ENCODE results near the gene MCM3AP.
"Not testable (repeated sequence)": the region's sequence is repeated elsewhere in the genome, so short reads cannot be mapped to it uniquely, and the experiment has no call there.

MCM3AP gene

DNA sequence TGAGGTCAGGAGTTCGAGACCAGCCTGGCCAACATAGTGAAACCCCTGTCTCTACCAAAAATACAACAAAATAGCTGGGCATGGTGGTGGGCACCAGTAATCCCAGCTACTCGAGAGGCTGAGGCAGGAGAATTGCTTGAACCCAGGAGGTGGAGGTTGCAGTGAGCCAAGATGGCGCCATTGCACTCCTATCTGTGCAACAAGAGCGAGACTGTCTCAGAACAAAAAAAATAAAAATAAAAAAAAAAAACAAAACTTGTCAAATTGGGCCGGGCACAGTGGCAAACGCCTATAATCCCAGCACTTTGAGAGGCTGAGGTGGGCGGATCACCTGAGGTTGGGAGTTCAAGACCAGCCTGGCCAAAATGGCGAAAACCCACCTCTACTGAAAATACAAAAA is 24.8 kb upstream of the MCM3AP start:
- not testable (repeated sequence) for DNase-seq

DNA sequence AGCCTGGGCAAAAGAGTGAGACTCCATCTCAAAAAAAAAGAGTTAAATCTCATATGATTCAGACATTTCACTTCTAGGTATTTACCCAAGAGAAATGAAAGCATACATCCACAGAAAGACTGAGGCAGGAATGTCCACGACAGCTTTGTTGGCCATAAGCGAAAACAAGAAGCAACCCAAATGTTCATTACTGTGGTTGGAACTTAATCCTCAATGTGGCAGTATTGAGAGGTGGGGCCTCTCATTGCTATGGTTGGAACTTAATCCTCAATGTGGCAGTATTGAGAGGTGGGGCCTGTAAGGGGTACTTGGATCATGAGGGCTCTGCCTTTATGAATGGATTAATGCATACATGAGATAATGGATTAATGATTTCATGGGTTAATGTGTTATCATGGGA is 23.0 kb upstream of the MCM3AP start:
- DNase-seq, result no peak

DNA sequence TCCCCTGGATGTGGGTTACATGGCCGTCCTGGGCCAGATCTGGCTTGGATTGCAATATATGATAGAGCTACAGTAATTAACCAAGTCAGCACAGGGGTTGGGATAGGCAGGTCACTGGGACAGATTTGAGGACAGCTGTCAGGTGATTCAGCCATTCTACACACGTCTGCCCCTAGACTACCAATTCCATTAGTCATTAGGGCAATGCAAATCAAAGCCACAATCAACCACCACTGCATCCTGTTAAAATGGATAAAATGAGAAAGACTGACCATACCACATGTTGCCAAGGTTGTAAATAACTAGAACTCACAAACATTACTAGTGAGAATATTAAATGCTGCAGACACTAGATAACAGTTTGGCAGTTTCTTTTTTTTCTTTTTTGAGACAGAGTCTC is 22.2 kb upstream of the MCM3AP start:
- no peak for DNase-seq

DNA sequence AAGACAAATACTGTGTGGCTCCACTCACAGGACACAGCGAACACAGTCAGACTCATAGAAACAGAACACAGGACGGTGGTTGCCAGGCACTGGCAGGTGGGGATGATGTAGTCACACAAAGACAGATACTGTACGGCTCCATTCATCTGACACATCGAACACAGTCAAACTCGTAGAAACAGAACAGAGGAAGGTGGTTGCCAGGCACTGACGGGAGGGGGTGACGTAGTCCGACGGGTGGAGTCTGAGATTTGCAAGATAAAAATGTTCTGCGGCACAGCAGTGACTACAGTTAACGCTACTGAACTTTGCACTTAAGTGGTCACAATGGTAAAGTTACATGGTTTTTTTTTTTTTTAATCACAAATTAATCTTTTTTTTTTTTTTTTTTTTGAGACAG is 19.5 kb upstream of the MCM3AP start:
- DNase-seq, result no peak

DNA sequence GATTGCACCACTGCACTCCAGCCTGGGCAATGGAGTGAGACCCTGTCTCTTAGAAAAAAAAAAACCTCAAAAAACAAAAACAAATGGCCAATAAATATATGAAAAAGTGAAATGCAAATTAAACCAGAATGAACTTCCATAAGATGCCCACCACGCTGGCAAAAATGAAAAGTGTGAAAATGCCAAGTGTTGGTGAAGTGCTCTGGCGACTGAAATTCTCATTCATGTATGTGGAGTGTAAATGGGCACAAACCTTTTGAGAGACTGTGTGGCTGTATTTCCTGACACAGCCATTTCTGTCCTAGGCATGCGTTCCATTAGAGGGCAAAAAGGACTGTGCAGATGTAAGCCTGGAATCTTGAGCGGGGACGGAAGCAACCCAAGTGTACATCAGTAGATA is 19.0 kb upstream of the MCM3AP start:
- DNase-seq, result no peak

DNA sequence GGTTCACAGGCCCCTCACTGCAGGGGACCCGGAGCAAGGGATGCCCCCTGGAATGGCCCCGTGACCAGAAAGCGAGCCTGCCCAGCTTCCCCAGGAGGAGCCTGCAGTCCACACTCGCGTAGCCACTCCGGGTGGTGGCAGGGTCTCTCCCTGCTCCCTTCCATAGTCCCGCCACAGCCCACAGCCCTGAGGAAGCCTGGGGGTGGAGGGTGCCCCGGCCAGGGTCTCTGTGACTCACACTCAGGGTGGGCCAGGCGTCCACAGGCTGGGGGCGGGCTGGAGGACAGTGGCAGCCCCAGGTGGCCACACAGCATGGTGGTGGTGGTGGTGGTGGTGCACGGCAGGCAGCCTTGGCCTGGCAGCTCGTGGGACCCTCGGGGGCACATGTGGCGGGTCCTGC is 16.3 kb upstream of the MCM3AP start:
- DNase-seq, result no peak

DNA sequence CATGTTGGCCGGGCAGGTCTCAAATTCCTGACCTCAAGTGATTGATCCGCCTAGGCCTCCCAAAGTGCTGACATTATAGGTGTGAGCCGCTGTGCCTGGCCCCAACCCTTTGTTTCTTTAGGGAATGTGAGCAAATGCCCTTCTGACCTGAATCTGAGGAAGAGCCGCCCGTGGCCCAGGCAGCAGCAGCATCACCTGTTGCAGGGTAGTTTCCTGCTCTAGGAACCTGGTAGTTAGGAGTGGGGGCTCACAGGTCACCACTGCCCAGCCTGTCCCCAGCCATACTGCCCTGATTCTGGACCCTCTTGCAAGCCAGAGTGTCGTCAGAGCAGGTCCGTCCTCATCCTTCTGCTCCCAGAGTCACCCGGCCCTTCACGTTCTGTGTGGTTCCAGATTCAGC is 13.8 kb upstream of the MCM3AP start:
- no peak for DNase-seq

DNA sequence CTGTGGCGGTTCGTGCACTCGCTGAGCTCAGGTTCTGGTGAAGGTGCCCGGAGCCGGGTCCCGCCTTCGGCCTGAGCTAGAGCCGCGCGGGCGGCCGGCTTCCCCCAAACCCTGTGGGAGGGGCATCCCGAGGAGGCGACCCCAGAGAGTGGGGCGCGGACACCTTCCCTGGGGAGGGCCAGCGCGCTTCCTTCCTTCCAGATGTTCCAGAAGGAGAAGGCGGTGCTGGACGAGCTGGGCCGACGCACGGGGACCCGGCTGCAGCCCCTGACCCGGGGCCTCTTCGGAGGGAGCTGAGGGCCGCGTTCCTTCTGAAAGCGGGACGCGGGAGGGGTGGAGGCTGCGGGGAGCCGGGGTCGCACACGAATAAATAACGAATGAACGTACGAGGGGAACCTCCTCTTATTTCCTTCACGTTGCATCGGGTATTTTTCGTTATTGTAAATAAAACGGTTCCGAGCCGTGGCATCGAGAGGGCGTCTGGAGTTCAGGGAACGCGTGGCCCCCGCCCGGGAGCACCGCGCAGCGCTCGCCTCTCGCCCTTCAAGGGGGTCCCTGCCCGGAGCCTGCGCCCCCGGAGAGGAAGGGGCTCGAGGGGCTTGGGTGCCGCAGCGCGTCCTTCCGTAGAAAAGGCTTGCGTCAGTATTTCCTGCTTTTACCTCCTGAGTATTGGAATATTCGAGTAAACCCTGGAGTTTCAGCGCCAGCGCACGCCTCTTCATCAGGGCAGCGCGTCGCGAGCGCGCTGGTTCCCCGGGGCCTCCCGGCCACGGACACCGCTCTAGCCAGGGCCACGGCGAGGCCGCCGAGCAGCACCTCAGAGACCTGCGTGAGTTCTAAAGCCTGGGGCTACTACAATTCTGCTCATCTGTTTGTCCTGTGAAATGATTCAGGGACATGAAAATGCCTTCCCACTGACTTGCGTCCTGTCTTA is 12.2 kb upstream of the MCM3AP start:
- DNase-seq, result no peak

DNA sequence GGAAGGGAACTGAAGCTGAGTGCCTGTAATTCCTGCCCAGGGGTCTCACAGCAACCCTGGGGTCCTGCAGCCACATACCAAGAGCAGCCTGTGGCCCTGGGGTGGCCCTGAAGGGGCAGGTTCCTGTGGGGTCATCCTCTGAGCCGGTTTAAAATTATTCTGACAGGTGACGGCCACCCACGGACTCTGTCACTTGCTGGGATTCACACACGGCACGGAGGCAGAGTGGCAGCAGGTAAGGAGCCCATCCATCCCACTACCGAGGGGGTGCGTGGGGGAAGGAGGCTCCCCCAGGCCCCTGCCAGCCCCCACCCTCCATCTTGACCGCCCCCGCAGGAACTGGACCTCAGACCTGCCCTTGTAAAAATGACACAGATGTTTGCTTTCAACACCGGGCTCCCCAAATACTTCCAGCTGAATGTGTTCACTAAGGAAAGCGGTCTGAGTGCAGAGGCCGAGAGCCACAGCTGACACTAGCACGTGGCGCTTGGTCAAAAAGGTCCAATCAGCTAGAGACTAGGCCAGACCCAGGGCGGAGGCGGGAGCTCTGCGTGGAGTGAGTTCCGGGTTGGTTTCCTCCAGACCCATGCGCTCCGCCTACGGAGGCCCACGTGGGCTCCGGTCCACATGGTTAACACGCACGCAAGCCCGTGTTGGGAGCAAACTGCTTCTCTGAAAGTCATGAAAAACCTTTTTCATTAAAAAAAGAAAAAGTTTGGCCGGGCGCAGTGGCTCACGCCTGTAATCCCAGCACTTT is 10.8 kb upstream of the MCM3AP start:
- peak; percentile 39 for DNase-seq

DNA sequence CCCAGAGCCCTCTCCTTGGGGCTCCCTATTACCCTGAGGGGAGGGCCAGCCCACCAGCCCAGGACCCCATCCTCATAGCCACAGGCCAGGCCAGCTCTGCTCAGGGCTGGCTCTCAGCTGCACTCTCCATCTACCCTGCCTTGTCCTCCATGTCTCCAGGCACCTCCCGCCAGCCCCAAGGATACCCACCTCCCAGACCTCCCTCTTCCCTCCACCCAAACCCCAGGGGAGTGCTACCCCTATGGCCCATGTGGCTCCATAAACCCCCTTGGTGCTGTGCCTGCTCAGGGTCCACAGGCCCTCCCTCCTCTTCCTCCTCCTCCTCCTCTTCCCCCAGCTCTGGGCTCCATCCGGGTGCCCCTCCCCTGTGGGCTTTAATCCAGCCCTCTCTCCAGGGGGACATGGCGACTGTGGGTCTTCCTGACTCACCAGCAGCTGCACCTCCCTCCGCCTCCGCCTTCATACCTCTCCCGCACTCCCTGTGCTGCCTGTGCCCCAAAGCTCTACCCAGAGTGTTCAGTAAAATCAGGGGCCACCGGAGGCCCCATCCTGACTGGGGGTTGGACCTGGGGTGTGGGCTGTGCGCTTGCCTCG is 9.9 kb upstream of the MCM3AP start:
- no peak for DNase-seq

DNA sequence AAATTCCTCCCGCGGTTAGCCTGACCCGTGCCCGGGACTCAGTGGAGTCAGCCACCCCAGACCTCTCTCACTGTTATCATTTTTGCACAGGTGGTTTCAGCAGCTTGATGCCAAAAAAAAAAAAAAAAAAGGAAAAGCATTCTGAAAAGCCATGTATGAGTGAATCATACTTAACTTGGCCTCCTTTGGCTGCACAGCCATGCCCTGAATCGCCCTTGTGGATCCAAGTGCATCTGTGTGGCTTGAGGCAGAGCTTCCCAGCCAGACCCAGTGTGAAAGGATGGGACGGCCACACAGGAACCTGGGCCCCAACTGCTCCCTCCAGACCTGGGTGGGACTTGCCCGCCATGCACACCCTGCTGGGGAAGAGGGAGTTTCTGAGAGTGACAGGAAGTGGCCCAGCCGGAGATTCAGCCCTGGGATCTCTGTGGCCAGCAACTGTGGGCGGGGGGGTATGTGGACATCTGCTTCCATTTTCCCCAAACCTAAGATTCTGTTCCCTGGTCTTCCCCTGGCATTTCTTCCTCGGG is 9.3 kb upstream of the MCM3AP start:
- no peak for DNase-seq

DNA sequence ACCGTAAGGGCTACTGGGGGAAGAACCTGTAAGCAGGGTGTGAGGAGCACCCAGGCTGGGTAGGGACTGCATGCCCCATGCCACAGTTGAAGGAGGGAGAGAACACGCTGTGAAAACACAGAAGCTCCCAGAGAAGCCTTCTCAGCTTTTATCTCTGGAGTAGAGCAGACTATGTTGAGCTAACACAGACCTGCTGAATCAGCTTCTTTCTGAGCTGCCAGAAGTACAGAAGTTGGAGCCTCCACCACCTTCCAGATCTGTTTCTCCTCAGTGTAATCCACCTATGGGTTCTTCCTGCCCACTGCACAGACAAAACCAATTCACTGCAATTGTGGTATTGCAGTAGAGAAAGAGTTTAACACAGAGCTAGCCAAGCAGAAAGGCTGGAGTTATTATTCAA is 6.2 kb upstream of the MCM3AP start:
- no peak for DNase-seq

DNA sequence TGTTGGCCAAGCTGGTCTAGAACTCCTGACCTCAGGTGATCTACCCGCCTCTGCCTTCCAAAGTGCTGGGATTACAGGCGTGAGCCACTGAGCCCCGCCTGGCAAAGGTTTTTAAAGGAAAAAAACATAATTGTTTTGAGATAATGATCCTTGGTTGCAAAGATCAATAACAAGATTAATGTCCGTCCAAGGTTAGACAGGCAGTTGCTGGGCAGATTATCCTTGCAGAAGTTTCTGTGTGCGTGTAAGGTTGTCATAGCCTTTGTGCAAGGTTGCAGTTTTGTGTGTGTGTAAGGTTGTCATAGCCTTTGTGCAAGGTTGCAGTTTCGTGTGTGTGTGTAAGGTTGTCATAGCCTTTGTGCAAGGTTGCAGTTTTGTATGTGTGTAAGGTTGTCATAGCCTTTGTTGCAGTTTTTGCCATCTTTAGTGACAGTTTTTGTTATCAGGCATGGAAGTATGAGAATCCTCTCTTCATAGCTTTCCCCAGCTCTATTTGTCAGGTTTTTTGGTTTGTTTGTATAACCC is 4.3 kb upstream of the MCM3AP start:
- no peak for DNase-seq

DNA sequence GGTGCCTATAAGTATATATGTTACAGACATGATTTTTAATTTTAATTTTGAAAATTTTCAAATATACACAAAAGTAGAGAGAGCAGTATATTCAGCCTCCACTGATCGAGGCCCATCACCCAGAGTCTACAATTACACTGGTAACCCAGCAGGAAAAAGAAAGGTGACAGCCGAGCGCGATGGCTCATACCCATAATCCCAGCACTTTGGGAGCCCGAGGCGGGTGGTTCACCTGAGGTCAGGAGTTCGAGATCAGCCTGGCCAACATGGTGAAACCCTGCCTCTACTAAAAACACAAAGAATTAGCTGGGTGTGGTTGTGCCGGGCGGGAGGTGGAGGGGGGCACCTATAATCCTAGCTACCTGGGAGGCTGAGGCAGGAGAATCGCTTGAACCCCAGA is 2.1 kb upstream of the MCM3AP start:
- no peak for DNase-seq

DNA sequence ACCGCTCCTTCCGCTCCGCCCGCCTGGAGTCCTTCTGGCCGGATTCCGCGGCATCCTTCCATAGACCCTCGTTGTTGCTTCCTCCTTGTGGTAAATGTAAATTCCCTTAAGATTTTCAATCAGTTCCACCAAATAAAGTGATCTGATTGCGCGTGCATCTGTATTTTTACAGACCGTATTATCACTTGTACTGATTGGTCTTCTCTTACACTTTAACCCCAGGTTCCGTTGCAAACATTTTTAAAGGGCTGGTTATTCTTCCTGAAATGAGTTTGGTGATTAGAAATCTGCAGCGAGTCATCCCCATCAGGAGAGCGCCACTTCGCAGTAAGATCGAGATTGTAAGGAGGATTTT is 1.2 kb upstream of the MCM3AP start:
- no peak for DNase-seq

DNA sequence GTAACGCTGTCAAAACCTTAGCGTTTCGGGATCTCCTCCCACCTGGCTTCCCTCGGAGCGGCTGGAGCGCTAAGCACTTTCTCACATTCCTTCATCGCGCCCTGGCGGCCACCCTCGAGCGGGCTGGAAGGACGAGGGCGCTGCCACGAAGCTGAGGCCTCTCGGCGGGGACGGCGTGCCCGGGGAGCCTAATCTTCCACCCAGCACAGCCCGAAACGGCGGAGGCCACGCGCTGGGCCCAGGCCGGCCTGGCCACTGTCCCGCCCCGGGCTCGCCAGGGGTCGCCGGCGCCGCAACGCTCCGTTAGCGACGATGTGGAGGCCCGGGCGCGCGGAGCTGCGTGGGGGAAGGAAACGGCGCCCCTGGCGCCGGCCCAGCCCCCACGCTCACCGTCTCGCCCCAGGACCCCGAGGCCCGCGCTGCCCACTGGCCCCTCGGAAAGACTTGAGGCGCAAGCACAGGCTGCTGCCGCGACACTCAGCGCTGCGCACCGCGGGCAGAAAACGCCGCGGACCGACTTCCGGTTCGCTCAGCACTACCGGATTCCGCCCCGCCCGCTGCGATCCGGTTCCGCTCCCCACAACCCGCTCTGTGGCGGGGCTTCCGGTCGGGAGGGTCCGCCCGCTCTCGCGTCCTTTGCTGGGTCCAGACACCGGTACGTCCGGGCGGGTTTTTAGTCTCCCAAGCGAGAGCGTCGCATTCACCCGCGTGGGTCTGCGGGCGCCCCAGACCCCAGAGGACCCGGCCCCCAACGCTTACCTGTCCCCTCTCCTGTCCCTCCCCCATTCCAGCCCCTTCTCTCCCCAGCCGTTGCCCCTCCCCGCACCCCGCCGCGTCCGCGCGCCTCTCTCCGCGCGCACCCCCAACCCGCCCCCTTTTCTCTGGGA is 593 bp upstream of the MCM3AP start, which contains the start of gene YBEY:
YBEY (plus strand) TSS at position 582 of the 887 bp plus-strand sequence. CDS start 572 bp downstream, outside the sequence.
- peak; percentile 82 for DNase-seq

DNA sequence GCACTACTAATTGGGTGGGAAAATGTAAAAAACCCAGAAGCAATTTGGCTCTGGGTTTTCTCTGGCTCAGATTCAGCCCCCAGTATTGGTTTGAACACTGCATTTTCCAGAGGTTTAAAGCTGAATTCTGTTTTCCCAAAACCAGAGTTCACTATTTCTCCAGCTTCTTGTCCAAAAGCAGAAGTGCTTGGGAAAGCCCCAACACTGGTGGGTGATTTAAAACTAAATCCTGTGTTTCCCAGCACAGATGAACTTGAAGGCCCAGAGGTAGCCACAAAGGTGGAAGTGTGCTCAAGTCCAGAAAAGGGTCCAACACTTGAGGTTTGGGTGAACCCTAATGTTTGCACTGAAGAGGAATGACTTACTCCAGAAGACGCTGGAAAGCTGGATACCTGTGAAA is 678 bp downstream of the MCM3AP start:
- DNase-seq, result no peak

DNA sequence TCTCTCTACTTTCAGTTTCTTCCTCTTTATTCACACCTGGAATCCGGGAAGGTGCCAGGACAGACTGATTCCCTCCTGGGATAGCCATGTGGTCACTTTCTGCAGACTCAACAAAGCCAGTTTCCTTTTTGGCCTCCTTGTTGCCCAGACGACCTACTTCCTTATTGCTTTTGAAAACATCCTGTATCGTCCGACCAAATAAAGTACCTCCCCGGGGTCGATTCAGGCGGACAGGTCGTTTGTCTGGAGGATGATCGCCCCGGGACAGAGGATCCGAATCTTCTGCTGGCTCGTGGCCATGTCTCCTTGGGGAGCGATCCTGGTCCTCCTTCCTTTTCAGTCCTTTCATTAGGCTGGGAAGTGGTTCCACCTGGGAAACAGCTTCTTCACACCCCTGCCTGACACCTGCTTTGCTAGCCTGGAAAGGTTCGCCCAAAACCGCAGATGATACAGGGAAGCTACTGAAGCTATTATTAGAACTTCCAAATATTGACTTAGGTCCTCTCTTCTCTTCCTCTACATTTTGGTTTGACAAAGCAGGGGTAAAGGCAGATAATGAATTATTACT is 1.2 kb downstream of the MCM3AP start:
- DNase-seq, result no peak

DNA sequence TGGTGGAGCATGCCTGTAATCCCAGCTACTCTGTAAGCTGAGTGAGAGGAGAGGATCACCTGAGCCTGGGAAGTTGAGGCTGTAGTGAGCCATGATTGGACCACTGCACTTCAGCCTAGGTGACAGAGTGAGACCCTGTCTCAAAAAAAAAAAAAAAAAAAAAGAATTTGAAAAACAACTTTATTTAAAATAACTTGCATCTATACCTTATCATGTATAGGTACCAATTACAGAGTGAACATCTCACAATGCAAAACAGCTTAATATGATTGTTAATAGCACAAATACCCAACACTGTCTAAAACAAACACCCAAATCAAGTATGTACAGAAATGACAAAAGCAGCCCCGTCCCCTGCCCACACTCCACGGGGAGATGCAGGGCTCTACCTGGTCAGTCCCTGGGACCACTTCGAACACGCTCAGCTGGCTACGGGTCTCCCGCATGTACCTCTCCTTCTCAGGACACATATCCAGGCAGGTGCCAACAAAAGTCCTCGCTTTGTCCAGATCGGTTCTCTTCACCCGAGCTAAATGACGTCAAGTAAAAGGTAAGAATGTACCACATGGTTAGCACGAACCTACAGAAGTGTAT is 10.5 kb downstream of the MCM3AP start:
- DNase-seq, result no peak

DNA sequence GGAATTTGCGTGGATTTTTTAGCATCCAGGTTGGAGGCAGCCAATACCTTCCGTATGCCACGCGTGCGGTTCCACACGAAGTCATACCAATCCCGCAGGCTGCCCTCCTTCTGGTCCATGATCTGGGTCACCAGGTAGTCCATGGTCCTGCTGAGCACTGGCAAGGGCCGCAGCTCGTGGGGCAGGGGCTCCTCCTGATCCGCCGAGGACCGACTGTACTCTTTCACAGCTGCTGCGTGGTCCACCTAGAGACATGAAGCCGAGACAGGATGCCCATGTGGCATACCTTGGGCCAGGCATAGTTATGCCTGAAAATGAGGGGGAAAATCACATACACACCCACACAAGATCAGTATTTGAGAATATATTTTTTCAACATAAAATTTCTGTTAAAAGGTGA is 12.1 kb downstream of the MCM3AP start:
- DNase-seq, result no peak

DNA sequence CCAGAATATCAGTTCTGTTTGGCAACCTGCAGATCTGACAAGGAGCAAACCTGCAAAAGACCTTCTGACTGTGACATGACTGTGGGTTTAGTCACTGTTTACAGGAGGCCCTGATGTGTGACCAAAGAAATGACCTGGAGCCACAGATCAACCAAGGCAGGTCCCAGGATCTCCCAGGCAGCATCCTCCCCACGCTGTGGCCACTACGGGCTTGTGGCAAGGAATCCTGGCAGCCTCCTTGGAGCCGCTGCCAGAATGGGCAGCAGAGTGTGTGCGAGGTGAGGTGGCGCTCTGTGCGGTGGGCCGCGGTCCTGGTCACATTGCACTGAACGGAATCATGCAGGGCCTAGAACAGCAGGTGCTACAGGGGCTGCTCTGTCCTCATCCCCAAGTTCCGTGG is 15.9 kb downstream of the MCM3AP start:
- no peak for DNase-seq

DNA sequence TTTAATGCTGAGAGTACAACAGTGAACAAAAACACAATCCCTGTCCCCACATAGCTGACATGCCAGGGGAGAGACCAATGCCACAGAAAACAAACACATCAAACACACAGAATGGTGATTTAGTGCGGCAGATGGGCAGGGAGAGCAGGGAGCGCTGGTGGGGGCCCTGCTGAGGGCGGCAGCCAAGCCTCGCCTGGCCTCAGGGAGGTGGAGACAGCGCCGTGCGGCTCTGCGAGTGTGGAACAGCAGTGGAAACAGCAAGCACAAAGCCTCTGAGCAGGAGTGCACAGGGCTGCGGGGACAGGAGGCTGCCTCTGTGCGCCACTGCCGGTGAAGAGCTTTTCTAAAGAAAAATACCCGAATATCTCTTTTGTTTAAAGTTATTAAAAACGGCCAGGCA is 17.0 kb downstream of the MCM3AP start:
- DNase-seq, result no peak
